H1 (cell line): Measurements from ENCODE around the gene MEX3D. TPM values are rescaled to one million over a fixed set of nuclear protein-coding genes. Genes with fewer than 3 reads are reported as not detected.

ENCODE experiments used
- CBX8 ChIP-seq: fragments of 300-800, 300-1000 bp; sonication (generic); IDR thresholded peaks from 2 replicates; pipeline ENCODE4 v1.7.1; 2016; ENCODE audit warnings: low read depth, low read length, borderline replicate concordance
- CHD7 ChIP-seq: fragments of 300-600 bp; sonication (generic); IDR thresholded peaks from 2 replicates; pipeline ENCODE4 v1.7.1; 2012; ENCODE audit warnings: low read length, moderate library complexity, mild to moderate bottlenecking, inconsistent platforms; ENCODE audit not compliant: insufficient replicate concordance
- CREB1 ChIP-seq: IDR thresholded peaks from 2 replicates; pipeline ENCODE4 v1.6.1; 2012; ENCODE audit warnings: inconsistent platforms
- GABPA ChIP-seq: IDR thresholded peaks from 2 replicates; pipeline ENCODE4 v1.6.1; 2011; ENCODE audit warnings: mild to moderate bottlenecking, low read length, moderate library complexity, borderline replicate concordance; ENCODE audit not compliant: insufficient read depth
- KDM5A ChIP-seq: fragments of 200-600 bp; IDR thresholded peaks from 2 replicates; pipeline ENCODE4 v1.7.1; 2012; ENCODE audit warnings: mild to moderate bottlenecking, low read length, inconsistent platforms, mixed read lengths
- NRF1 ChIP-seq: IDR thresholded peaks from 2 replicates; pipeline ENCODE4 v1.6.1; 2011; ENCODE audit warnings: mild to moderate bottlenecking, low read depth, low read length, improper control_type of control experiment
- SP4 ChIP-seq: IDR thresholded peaks from 2 replicates; pipeline ENCODE4 v1.6.1; 2012; ENCODE audit warnings: low read length, inconsistent platforms
- TBP ChIP-seq: IDR thresholded peaks from 2 replicates; pipeline ENCODE4 v1.6.1; 2011; ENCODE audit warnings: low read depth, low read length, improper control_type of control experiment
- ZNF274 ChIP-seq: IDR thresholded peaks from 2 replicates; pipeline ENCODE4 v1.7.0; 2012; ENCODE audit warnings: low read length, borderline replicate concordance; ENCODE audit errors: extremely low read depth
- polyA plus RNA-seq, 7 experiments: library from polyadenylated mRNA; depleted of rRNA in 3 of 7; stranded (reverse) in 5 of 7; unstranded in 2 of 7; fragments of >200 nt in 5 of 7; fragments of 200-250 nt in 2 of 7; gene quantifications; 1 replicate in 5 of 7; 2 replicates in 1 of 7; 4 replicates in 1 of 7; pipeline versions ENCODE4 v1.2.1 to v1.2.3, GENCODE V29; 2011 to 2013; ENCODE audit warnings: missing spikeins in 2 of 7, mixed read lengths in 2 of 7
- total RNA-seq: library from RNA; stranded (reverse); fragmentation: NEBNext Ultra II Directional; extraction: Animal tissue kit (Norgen Biotek cat#: 25700); gene quantifications from 2 replicates; pipeline ENCODE4 v1.2.1, GENCODE V29; 2021
- TF ChIP-seq, protein P1 (sequence below): IDR thresholded peaks from 2 replicates; pipeline ENCODE4 v1.6.1; 2011; ENCODE audit warnings: low read length, improper control_type of control experiment

Gene MEX3D
- total and polyA plus RNA-seq, 2 of the 8 experiments (the other 6 are each of a cell fraction or from before 2014, with no cell fraction given) = 20.8 to 78.8 TPM

DNA sequence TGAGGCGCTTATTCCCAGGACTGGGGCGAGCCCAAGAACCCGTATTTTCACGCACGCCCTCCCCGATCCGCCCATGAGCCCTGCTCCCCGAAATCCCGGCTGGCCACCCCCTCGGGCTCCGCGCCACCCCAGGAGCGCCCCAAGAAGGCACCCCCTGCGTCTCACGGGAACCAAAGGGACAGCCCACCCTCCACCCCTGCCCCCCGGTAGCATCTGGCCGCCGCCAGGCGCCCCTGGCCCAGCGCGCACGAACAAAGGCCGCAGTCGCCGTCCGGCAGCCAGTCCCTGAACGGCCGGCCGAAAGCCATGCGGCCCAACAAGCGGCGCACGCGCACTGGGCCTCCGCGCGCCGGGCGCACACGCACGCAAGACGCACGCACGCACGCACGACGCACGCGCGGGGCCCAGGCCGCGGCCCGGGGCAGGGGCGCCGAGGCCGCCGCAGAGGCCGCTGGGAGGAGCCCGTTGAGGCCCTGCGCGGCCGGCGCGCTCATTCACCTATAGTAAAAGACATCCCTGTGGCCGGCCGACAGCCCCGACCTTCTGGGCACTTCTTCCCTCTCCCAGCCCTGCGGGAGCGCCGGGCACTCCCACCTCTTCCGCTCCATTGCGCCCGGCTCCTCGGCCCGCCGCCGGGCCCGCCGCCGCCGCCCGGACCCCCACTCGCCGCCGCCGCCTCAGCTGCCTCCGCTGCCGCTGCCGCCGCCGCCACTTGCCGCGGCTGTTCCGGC lies 24.1 kb upstream of the MEX3D start (continued):
- TF ChIP-seq CHD7 (no peak), NRF1 (peak; percentile 67), KDM5A (no peak), CREB1 (peak; percentile 9; the same call in 1 of the 2 replicates), ZNF274 (no peak), SP4 (peak; percentile 61; the same call in 1 of the 2 replicates), CBX8 (no peak), GABPA (no peak), TBP (peak; percentile 75)
- TF ChIP-seq, protein P1, sequence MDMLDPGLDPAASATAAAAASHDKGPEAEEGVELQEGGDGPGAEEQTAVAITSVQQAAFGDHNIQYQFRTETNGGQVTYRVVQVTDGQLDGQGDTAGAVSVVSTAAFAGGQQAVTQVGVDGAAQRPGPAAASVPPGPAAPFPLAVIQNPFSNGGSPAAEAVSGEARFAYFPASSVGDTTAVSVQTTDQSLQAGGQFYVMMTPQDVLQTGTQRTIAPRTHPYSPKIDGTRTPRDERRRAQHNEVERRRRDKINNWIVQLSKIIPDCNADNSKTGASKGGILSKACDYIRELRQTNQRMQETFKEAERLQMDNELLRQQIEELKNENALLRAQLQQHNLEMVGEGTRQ = no peak
